H9 (cell line): ENCODE data around the gene MAPK8. TPM values are rescaled to one million over a fixed set of nuclear protein-coding genes. Genes with fewer than 3 reads are reported as not detected.

Source experiments
- DNase-seq: peaks from one replicate; pipeline ENCODE4 v3.0.0-alpha.2; 2017
- H2AFZ ChIP-seq: one replicate; pipeline ENCODE4 v1.6.1; 2013; ENCODE audit warnings: mild to moderate bottlenecking, low read length, control low read depth, moderate library complexity
- H2AK5ac ChIP-seq: 2 replicates; pipeline ENCODE4 v1.6.1; 2013; ENCODE audit warnings: low read length, control low read depth, mixed read lengths; ENCODE audit not compliant: insufficient read length
- H2BK120ac ChIP-seq: one replicate; pipeline ENCODE4 v1.6.1; 2013; ENCODE audit warnings: low read depth, mild to moderate bottlenecking, low read length, control low read depth, inconsistent platforms; ENCODE audit not compliant: poor library complexity, severe bottlenecking
- H2BK12ac ChIP-seq: 2 replicates; pipeline ENCODE4 v1.6.1; 2013; ENCODE audit warnings: low read length, control low read depth, mixed read lengths, low read depth; ENCODE audit not compliant: insufficient read length
- H2BK15ac ChIP-seq: 2 replicates; pipeline ENCODE4 v1.6.1; 2013; ENCODE audit warnings: low read depth, low read length, control low read depth
- H2BK20ac ChIP-seq: one replicate; pipeline ENCODE4 v1.6.1; 2013; ENCODE audit warnings: low read depth, mild to moderate bottlenecking, low read length, control low read depth, inconsistent platforms; ENCODE audit not compliant: poor library complexity, severe bottlenecking
- H2BK5ac ChIP-seq: 2 replicates; pipeline ENCODE4 v1.6.1; 2013; ENCODE audit warnings: low read length, control low read depth, mixed read lengths; ENCODE audit not compliant: insufficient read length
- H3K14ac ChIP-seq: 2 replicates; pipeline ENCODE4 v1.6.1; 2013; ENCODE audit warnings: low read length, control low read depth; ENCODE audit not compliant: insufficient read depth
- H3K18ac ChIP-seq: 2 replicates; pipeline ENCODE4 v1.6.1; 2013; ENCODE audit warnings: low read depth, mild to moderate bottlenecking, mixed read lengths, low read length, control low read depth; ENCODE audit not compliant: insufficient read length
- H3K23ac ChIP-seq: 2 replicates; pipeline ENCODE4 v1.6.1; 2013; ENCODE audit warnings: low read length, control low read depth, mixed read lengths, low read depth; ENCODE audit not compliant: insufficient read length
- H3K23me2 ChIP-seq: 2 replicates; pipeline ENCODE4 v1.6.1; 2013; ENCODE audit warnings: low read depth, mild to moderate bottlenecking, mixed read lengths, low read length, control low read depth; ENCODE audit not compliant: insufficient read length, poor library complexity, severe bottlenecking
- H3K27ac ChIP-seq: 2 replicates; pipeline ENCODE4 v1.5.1; 2013; ENCODE audit warnings: low read length, control low read depth, mixed read lengths, low read depth; ENCODE audit not compliant: insufficient read length
- H3K27me3 ChIP-seq: 2 replicates; pipeline ENCODE4 v1.6.1; 2013; ENCODE audit warnings: low read length, control low read depth, inconsistent platforms; ENCODE audit not compliant: insufficient read depth
- H3K4ac ChIP-seq: 2 replicates; pipeline ENCODE4 v1.6.1; 2013; ENCODE audit warnings: low read depth, mild to moderate bottlenecking, control low read depth, inconsistent platforms, low read length, moderate library complexity
- H3K4me1 ChIP-seq: 2 replicates; pipeline ENCODE4 v1.6.1; 2013; ENCODE audit warnings: low read length, control low read depth, inconsistent platforms; ENCODE audit not compliant: insufficient read depth
- H3K4me2 ChIP-seq: 2 replicates; pipeline ENCODE4 v1.6.1; 2013; ENCODE audit warnings: low read length, control low read depth, mixed read lengths; ENCODE audit not compliant: insufficient read length, insufficient read depth
- H3K56ac ChIP-seq: 2 replicates; pipeline ENCODE4 v1.6.1; 2013; ENCODE audit warnings: low read depth, mild to moderate bottlenecking, mixed read lengths, low read length, control low read depth; ENCODE audit not compliant: insufficient read length
- H3K79me1 ChIP-seq: 2 replicates; pipeline ENCODE4 v1.6.1; 2013; ENCODE audit warnings: low read depth, mild to moderate bottlenecking, moderate library complexity, low read length, control low read depth, inconsistent platforms; ENCODE audit not compliant: insufficient read depth, poor library complexity, severe bottlenecking
- H3K79me2 ChIP-seq: 2 replicates; pipeline ENCODE4 v1.6.1; 2013; ENCODE audit warnings: low read length, control low read depth, inconsistent platforms; ENCODE audit not compliant: insufficient read depth
- H3K9ac ChIP-seq: 2 replicates; pipeline ENCODE4 v1.6.1; 2013; ENCODE audit warnings: low read length, control low read depth, mixed read lengths; ENCODE audit not compliant: insufficient read length; ENCODE audit errors: extremely low read depth
- H3K9me3 ChIP-seq: one replicate; pipeline ENCODE4 v1.6.1; 2013; ENCODE audit warnings: low read depth, low read length, inconsistent platforms; ENCODE audit not compliant: control insufficient read depth
- H3T11ph ChIP-seq: one replicate; pipeline ENCODE4 v1.6.1; 2013; ENCODE audit warnings: mild to moderate bottlenecking, low read length, control low read depth, inconsistent platforms
- H4K20me1 ChIP-seq: one replicate; pipeline ENCODE4 v1.6.1; 2013; ENCODE audit not compliant: control insufficient read depth, insufficient read length, insufficient read depth
- H4K5ac ChIP-seq: 2 replicates; pipeline ENCODE4 v1.6.1; 2013; ENCODE audit warnings: low read depth, mild to moderate bottlenecking, mixed read lengths, low read length, control low read depth; ENCODE audit not compliant: insufficient read length
- H4K8ac ChIP-seq: replicated peaks from 2 replicates; pipeline ENCODE4 v1.6.1; 2013; ENCODE audit warnings: low read length, control low read depth, mixed read lengths, low read depth; ENCODE audit not compliant: insufficient read length
- H4K91ac ChIP-seq: 2 replicates; pipeline ENCODE4 v1.6.1; 2013; ENCODE audit warnings: low read depth, mild to moderate bottlenecking, moderate library complexity, mixed read lengths, low read length, control low read depth; ENCODE audit not compliant: insufficient read length
- H3K27ac Mint-ChIP-seq, 3 experiments: 2 replicates in 2 of 3; 3 replicates in 1 of 3; pipeline ENCODE4 v1.8.0; 2020 to 2021; ENCODE audit warnings: mixed read lengths in 3 of 3, mild to moderate bottlenecking in 1 of 3, moderate library complexity in 1 of 3
- H3K27me3 Mint-ChIP-seq: 2 replicates; pipeline ENCODE4 v1.8.0; 2021; ENCODE audit warnings: low read depth, mild to moderate bottlenecking, moderate library complexity, mixed read lengths
- H3K36me3 Mint-ChIP-seq, 3 experiments: 2 replicates in 2 of 3; 3 replicates in 1 of 3; pipeline ENCODE4 v1.8.0; 2020 to 2021; ENCODE audit warnings: low read depth in 3 of 3, mixed read lengths in 3 of 3; ENCODE audit not compliant: insufficient read depth in 1 of 3
- H3K4me1 Mint-ChIP-seq, 2 experiments: 2 replicates each; pipeline ENCODE4 v1.8.0; 2020; ENCODE audit warnings: mixed read lengths in 2 of 2
- H3K4me3 Mint-ChIP-seq, 2 experiments: 2 replicates in 1 of 2; 3 replicates in 1 of 2; pipeline ENCODE4 v1.8.0; 2020 to 2021; ENCODE audit warnings: mild to moderate bottlenecking in 2 of 2, mixed read lengths in 2 of 2, moderate library complexity in 1 of 2
- H3K9me3 Mint-ChIP-seq, 2 experiments: 2 replicates in 1 of 2; 3 replicates in 1 of 2; pipeline ENCODE4 v1.8.0; 2020; ENCODE audit warnings: mild to moderate bottlenecking in 2 of 2, mixed read lengths in 2 of 2, moderate library complexity in 1 of 2
- WGBS: extraction: QIAGEN DNeasy Blood & Tissue Kit; methylation state at CpG from one replicate; pipeline ENCODE4 v1.1.7; 2013; ENCODE audit warnings: missing lambda C conversion rate, low lambda C conversion rate, mixed read lengths; ENCODE audit not compliant: insufficient read length; ENCODE audit errors: extremely low coverage; 5-methylcytosine and 5-hydroxymethylcytosine counted together
- total RNA-seq: library from RNA; stranded (reverse); gene quantifications from 2 replicates; pipeline ENCODE4 v1.2.1, GENCODE V29; 2021
- TF ChIP-seq, protein P1 (sequence below): fragments of 200-600 bp; sonication (generic); conservative IDR thresholded peaks from 3 replicates; pipeline ENCODE4 v1.8.0; 2021; ENCODE audit warnings: antibody characterized with exemption, mild to moderate bottlenecking

MAPK8 gene
- total RNA-seq, 1 experiment from 2014 or later = 52.0 TPM

DNA sequence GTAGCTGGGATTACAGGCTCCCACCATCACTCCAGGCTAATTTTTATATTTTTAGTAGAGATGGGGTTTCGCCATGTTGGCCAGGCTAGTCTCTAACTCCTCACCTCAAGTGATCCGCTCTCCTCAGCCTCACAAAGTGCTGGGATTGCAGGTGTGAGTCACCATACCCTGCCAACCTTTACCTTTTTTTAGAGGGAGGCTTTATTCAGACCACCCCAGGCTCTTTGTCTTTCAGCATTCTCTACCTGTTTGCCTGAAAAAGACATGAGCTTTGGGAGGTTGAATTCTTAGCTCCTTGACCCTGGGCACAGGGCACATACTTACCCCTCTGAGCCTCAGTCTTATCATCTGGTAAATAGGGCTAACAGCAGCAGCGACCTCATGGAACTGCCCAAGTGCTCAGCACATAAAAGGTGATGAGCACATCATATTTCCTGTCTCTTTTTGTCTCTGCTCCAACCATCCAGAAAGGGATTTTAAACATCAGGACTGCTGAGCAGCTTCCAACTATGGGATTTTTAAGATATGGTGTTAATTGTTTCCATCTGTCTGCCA, 49.0 kb upstream of the MAPK8 start:
- H3K27ac Mint-ChIP-seq = no peak overlapping the region
- Histone ChIP-seq H3K23me2 (no peaks in the 10 kb centered on the region), H3K79me2 (no peaks in the 10 kb centered on the region), H4K20me1 (no peaks in the 10 kb centered on the region), H2BK15ac (no peak overlapping the region), H3T11ph (no peak overlapping the region), H4K8ac (no peak overlapping the region), H4K5ac (no peak overlapping the region), H3K4ac (no peak overlapping the region), H2BK20ac (no peak overlapping the region), H3K9ac (no peak overlapping the region), H3K56ac (no peak overlapping the region), H2BK5ac (no peak overlapping the region), H2AFZ (no peak overlapping the region), H3K27me3 (no peaks in the 10 kb centered on the region), H2BK12ac (no peak overlapping the region), H3K14ac (no peak overlapping the region), H2BK120ac (no peak overlapping the region), H4K91ac (no peak overlapping the region), H3K23ac (no peak overlapping the region), H3K9me3 (no peaks in the 10 kb centered on the region), H3K79me1 (no peaks in the 10 kb centered on the region), H2AK5ac (no peak overlapping the region), H3K27ac (no peak overlapping the region), H3K18ac (no peak overlapping the region), H3K4me1 (no peaks in the 10 kb centered on the region), H3K4me2 (no peak overlapping the region)
- WGBS = no CpG with 5 or more reads among the region's 3 CpGs
- DNase-seq = no peak
- peaks cover 18 to 23% of the 10 kb centered on the region in 2 experiments for H3K4me1 Mint-ChIP-seq
- TF ChIP-seq, protein P1, sequence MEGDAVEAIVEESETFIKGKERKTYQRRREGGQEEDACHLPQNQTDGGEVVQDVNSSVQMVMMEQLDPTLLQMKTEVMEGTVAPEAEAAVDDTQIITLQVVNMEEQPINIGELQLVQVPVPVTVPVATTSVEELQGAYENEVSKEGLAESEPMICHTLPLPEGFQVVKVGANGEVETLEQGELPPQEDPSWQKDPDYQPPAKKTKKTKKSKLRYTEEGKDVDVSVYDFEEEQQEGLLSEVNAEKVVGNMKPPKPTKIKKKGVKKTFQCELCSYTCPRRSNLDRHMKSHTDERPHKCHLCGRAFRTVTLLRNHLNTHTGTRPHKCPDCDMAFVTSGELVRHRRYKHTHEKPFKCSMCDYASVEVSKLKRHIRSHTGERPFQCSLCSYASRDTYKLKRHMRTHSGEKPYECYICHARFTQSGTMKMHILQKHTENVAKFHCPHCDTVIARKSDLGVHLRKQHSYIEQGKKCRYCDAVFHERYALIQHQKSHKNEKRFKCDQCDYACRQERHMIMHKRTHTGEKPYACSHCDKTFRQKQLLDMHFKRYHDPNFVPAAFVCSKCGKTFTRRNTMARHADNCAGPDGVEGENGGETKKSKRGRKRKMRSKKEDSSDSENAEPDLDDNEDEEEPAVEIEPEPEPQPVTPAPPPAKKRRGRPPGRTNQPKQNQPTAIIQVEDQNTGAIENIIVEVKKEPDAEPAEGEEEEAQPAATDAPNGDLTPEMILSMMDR = no peak
- no peaks in the 10 kb centered on the region for H3K36me3 Mint-ChIP-seq
- peaks cover 2% of the 10 kb centered on the region; the same call in 1 of the 2 replicates for H3K27me3 Mint-ChIP-seq
- H3K9me3 Mint-ChIP-seq = no peaks in the 10 kb centered on the region
- no peak overlapping the region for H3K4me3 Mint-ChIP-seq
